Spleen (tissue), 7 donors: Measurements from ENCODE around the gene AGBL1.

ENCODE experiments used
- CTCF ChIP-seq, 11 experiments: fragments of 200-600 bp in 7 of 11; fragments of 450-650 bp in 4 of 11; sonication (generic) in 4 of 11; IDR thresholded peaks in 8 of 11; conservative IDR thresholded peaks in 3 of 11; 1 replicate in 7 of 11; 2 replicates in 4 of 11; pipeline versions ENCODE4 v1.4.0 to v1.8.0; 2016 to 2021; ENCODE audit warnings: antibody characterized with exemption in 11 of 11, inconsistent platforms in 4 of 11, mild to moderate bottlenecking in 1 of 11
- POLR2A ChIP-seq, 3 donors: fragments of 450-650 bp; IDR thresholded peaks; one replicate each; pipeline ENCODE4 v1.5.1; 2017; ENCODE audit warnings: antibody characterized with exemption in 3 of 3, mild to moderate bottlenecking in 1 of 3
- donor health status: DM: no; HTN: no; CAD: no; lungs with moderate emphysema.
- donor health status: DM: no; HTN: no; CAD: no.
- donor health status: DM: no; HTN: no; CAD: no.

DNA sequence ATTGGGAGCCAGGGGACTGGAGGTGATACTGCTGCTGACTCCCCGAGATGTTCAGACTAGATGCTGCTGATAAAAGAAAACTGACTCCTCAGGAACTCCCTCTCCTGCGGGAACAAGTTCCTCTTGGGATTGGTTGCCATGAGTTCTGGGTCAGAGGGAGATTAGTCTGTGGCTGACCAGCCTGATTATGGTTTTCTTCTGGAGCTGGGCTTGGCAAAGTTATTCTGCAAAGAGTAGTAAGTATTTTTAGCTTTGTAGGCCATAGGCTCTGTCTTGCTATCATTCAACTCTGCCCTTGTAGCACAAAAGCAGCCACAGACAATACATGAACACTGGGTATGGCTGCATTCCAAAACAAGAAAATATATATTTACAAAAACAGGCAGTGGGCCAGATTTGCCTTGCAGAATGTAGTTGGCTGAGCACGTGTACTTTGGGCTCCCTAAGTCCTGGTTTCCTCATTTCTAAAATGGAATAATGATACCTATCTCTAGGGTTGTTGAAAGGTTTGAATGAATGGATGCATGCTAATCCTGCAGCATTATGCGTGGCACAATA, 796.8 kb downstream of the AGBL1 start:
- TF ChIP-seq CTCF (IDR thresholded peaks at IDR 0.05 in 8 of 11, conservative IDR thresholded peaks at IDR 0.05 in 3 of 11) (no peak), POLR2A (IDR thresholded peaks at IDR 0.05) (no peak)
